ENCODE measurements around the gene AIP.

Gene AIP

DNA sequence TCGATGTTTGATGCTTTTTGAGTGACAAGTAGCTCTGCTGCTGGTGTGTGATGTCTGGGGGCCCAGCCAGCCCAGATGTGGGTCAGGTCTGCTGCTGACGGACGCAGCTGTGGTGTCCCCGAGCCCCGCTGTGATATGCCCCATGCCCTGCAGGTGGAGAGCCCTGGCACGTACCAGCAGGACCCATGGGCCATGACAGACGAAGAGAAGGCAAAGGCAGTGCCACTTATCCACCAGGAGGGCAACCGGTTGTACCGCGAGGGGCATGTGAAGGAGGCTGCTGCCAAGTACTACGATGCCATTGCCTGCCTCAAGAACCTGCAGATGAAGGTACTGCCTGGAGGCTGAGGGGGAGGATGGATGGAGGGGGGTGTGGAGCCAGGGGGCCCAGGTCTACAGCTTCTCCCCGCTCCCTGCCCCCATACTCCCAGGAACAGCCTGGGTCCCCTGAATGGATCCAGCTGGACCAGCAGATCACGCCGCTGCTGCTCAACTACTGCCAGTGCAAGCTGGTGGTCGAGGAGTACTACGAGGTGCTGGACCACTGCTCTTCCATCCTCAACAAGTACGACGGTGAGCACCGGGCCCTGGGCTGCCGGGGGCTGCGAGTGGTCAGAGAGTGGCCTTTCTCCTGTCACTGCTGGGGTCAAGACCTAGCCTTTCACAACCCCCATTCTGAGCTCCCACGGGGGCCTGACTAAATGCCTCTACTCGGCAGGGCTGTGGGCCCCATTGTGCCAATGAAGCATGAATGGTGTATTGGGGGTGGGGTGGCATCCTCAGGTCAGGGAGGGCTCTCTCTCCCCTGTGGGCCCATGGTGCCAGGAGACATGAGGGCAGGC, 7.3 kb downstream of the AIP start:
- ChIA-PET POLR2A (interaction anchor here (2.5 kb wide), 1 partner anchor 7 kb away, joined by 11 read pairs; the partner anchor contains the start of gene AIP), CTCF (interaction anchor here (1.2 kb wide), 1 partner anchor 228 kb away, joined by 5 read pairs; no protein-coding TSS in a partner anchor)
- H3K4me3 ChIP-seq (ENCODE audit: low read depth, low read length) = no peak overlapping the region
- TF ChIP-seq ZNF501 (tag by site-specific recombination; IDR thresholded peaks at IDR 0.05) (no peak), ZNF19 (tag by site-specific recombination; IDR thresholded peaks at IDR 0.05; ENCODE audit: low read depth) (no peak), ZNF433 (tag by site-specific recombination; IDR thresholded peaks at IDR 0.05; ENCODE audit: low read depth) (no peak), ZBTB48 (tag by site-specific recombination; IDR thresholded peaks at IDR 0.05) (no peak)
- TF ChIP-seq, protein P1, sequence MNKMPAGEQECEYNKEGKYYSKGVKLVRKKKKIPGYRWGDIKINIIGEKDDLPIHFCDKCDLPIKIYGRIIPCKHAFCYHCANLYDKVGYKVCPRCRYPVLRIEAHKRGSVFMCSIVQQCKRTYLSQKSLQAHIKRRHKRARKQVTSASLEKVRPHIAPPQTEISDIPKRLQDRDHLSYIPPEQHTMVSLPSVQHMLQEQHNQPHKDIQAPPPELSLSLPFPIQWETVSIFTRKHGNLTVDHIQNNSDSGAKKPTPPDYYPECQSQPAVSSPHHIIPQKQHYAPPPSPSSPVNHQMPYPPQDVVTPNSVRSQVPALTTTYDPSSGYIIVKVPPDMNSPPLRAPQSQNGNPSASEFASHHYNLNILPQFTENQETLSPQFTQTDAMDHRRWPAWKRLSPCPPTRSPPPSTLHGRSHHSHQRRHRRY (tag by site-specific recombination; IDR thresholded peaks at IDR 0.05) = no peak
- TF ChIP-seq, protein P2, sequence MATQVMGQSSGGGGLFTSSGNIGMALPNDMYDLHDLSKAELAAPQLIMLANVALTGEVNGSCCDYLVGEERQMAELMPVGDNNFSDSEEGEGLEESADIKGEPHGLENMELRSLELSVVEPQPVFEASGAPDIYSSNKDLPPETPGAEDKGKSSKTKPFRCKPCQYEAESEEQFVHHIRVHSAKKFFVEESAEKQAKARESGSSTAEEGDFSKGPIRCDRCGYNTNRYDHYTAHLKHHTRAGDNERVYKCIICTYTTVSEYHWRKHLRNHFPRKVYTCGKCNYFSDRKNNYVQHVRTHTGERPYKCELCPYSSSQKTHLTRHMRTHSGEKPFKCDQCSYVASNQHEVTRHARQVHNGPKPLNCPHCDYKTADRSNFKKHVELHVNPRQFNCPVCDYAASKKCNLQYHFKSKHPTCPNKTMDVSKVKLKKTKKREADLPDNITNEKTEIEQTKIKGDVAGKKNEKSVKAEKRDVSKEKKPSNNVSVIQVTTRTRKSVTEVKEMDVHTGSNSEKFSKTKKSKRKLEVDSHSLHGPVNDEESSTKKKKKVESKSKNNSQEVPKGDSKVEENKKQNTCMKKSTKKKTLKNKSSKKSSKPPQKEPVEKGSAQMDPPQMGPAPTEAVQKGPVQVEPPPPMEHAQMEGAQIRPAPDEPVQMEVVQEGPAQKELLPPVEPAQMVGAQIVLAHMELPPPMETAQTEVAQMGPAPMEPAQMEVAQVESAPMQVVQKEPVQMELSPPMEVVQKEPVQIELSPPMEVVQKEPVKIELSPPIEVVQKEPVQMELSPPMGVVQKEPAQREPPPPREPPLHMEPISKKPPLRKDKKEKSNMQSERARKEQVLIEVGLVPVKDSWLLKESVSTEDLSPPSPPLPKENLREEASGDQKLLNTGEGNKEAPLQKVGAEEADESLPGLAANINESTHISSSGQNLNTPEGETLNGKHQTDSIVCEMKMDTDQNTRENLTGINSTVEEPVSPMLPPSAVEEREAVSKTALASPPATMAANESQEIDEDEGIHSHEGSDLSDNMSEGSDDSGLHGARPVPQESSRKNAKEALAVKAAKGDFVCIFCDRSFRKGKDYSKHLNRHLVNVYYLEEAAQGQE (tag by site-specific recombination; IDR thresholded peaks at IDR 0.05) = no peak
- TF ChIP-seq, protein P3, sequence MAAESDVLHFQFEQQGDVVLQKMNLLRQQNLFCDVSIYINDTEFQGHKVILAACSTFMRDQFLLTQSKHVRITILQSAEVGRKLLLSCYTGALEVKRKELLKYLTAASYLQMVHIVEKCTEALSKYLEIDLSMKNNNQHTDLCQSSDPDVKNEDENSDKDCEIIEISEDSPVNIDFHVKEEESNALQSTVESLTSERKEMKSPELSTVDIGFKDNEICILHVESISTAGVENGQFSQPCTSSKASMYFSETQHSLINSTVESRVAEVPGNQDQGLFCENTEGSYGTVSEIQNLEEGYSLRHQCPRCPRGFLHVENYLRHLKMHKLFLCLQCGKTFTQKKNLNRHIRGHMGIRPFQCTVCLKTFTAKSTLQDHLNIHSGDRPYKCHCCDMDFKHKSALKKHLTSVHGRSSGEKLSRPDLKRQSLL (tag by site-specific recombination; IDR thresholded peaks at IDR 0.05) = no peak
- TF ChIP-seq, protein P4, sequence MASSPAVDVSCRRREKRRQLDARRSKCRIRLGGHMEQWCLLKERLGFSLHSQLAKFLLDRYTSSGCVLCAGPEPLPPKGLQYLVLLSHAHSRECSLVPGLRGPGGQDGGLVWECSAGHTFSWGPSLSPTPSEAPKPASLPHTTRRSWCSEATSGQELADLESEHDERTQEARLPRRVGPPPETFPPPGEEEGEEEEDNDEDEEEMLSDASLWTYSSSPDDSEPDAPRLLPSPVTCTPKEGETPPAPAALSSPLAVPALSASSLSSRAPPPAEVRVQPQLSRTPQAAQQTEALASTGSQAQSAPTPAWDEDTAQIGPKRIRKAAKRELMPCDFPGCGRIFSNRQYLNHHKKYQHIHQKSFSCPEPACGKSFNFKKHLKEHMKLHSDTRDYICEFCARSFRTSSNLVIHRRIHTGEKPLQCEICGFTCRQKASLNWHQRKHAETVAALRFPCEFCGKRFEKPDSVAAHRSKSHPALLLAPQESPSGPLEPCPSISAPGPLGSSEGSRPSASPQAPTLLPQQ (tag by site-specific recombination; IDR thresholded peaks at IDR 0.05) = 0 out of 2 replicates have a peak, but pooled peaks have one; percentile 45
- no peak overlapping the region for H3K27ac ChIP-seq (ENCODE audit: extremely low read depth, low read depth, low read length)
- H3K36me3 ChIP-seq (ENCODE audit: control insufficient read depth in 2 of 2, insufficient read depth in 1 of 2, low read length in 2 of 2) = peaks cover 0 to 67% of the 10 kb centered on the region in 2 experiments; a peak in 2 of 3 replicates
- H3K4me1 ChIP-seq (ENCODE audit: control insufficient read depth, insufficient read depth, low read length) = no peaks in the 10 kb centered on the region
- H3K9me3 ChIP-seq (ENCODE audit: control insufficient read depth, insufficient read depth, low read depth, low read length) = no peaks in the 10 kb centered on the region

DNA sequence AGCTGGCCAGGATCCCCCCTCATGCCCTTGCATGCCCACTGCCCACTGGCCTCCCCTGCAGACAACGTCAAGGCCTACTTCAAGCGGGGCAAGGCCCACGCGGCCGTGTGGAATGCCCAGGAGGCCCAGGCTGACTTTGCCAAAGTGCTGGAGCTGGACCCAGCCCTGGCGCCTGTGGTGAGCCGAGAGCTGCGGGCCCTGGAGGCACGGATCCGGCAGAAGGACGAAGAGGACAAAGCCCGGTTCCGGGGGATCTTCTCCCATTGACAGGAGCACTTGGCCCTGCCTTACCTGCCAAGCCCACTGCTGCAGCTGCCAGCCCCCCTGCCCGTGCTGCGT, 7.9 kb downstream of the AIP start:
- Histone ChIP-seq H3K4me3 (ENCODE audit: low read depth, low read length) (no peak overlapping the region), H3K4me1 (ENCODE audit: control insufficient read depth, insufficient read depth, low read length) (no peaks in the 10 kb centered on the region), H3K9me3 (ENCODE audit: control insufficient read depth, insufficient read depth, low read depth, low read length) (no peaks in the 10 kb centered on the region), H3K36me3 (ENCODE audit: control insufficient read depth in 2 of 2, insufficient read depth in 1 of 2, low read length in 2 of 2) (peaks cover 0 to 73% of the 10 kb centered on the region in 2 experiments; a peak in 2 of 3 replicates), H3K27ac (ENCODE audit: extremely low read depth, low read depth, low read length) (no peak overlapping the region)
- TF ChIP-seq, protein P5, sequence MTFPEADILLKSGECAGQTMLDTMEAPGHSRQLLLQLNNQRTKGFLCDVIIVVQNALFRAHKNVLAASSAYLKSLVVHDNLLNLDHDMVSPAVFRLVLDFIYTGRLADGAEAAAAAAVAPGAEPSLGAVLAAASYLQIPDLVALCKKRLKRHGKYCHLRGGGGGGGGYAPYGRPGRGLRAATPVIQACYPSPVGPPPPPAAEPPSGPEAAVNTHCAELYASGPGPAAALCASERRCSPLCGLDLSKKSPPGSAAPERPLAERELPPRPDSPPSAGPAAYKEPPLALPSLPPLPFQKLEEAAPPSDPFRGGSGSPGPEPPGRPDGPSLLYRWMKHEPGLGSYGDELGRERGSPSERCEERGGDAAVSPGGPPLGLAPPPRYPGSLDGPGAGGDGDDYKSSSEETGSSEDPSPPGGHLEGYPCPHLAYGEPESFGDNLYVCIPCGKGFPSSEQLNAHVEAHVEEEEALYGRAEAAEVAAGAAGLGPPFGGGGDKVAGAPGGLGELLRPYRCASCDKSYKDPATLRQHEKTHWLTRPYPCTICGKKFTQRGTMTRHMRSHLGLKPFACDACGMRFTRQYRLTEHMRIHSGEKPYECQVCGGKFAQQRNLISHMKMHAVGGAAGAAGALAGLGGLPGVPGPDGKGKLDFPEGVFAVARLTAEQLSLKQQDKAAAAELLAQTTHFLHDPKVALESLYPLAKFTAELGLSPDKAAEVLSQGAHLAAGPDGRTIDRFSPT (tag by site-specific recombination; IDR thresholded peaks at IDR 0.05) = 0 out of 2 replicates have a peak, but pooled peaks have one; percentile 12
- no peak for TF ChIP-seq ZSCAN23 (tag by site-specific recombination; IDR thresholded peaks at IDR 0.05)
- CTCF ChIA-PET = interaction anchor here (1.2 kb wide), 1 partner anchor 139 kb away, joined by 5 read pairs; no protein-coding TSS in a partner anchor
- POLR2A ChIA-PET = interaction anchor here (2.5 kb wide), 1 partner anchor 8 kb away, joined by 11 read pairs; the partner anchor contains the start of gene AIP

All from HEK293 (cell line).